Ramos (cell line): Measurements from ENCODE around the gene SSX5.
"Not testable (repeated sequence)": the region's sequence is repeated elsewhere in the genome, so short reads cannot be mapped to it uniquely, and the experiment has no call there.

Experiments
- in situ Hi-C: fragments of 300-500 bp; cut with MboI; formaldehyde crosslinking; loops from one replicate; pipeline ENCODE4 v1.14.3; 2022; ENCODE audit warnings: low sequenced_read_pairs; ENCODE audit not compliant: unreplicated experiment

Gene SSX5

GRCh38 chrX:48196745-48197201 is at the start of gene SSX5:
TSS of gene SSX5 (minus strand) at chrX:48196795. CDS start at chrX:48195358, 1,437 bp downstream.
- in situ Hi-C loops: no loop called here

- in situ Hi-C loops: not testable (repeated sequence)
These were observed 27.6 kb upstream of the SSX5 start for GRCh38 chrX:48224196-48224595.

- in situ Hi-C loops: not testable (repeated sequence)
These were observed 17.7 kb upstream of the SSX5 start for GRCh38 chrX:48214341-48214740.

GRCh38 chrX:48190024-48190423 is 6.6 kb downstream of the SSX5 start:
- in situ Hi-C loops: not testable (repeated sequence)

GRCh38 chrX:48181882-48182281 is 14.7 kb downstream of the SSX5 start:
- in situ Hi-C loops: not testable (repeated sequence)

- in situ Hi-C loops: no loop called here
These were observed 15.8 kb downstream of the SSX5 start for GRCh38 chrX:48180811-48181210.

GRCh38 chrX:48179691-48180090 is 16.9 kb downstream of the SSX5 start:
- in situ Hi-C loops: no loop called here

GRCh38 chrX:48166322-48166721 is 30.3 kb downstream of the SSX5 start:
- in situ Hi-C loops: not testable (repeated sequence)

- in situ Hi-C loops: no loop called here
These were observed 31.4 kb downstream of the SSX5 start for GRCh38 chrX:48165241-48165640.

- in situ Hi-C loops: no loop called here
These were observed 40.6 kb downstream of the SSX5 start for GRCh38 chrX:48156014-48156413.

GRCh38 chrX:48154796-48155195 is 41.8 kb downstream of the SSX5 start:
- in situ Hi-C loops: no loop called here

- in situ Hi-C loops: no loop called here
These were observed 42.8 kb downstream of the SSX5 start for GRCh38 chrX:48153769-48154168.

GRCh38 chrX:48142697-48143096 is 53.9 kb downstream of the SSX5 start:
- in situ Hi-C loops: not testable (repeated sequence)

- in situ Hi-C loops: not testable (repeated sequence)
These were observed 54.6 kb downstream of the SSX5 start for GRCh38 chrX:48141810-48142508.

GRCh38 chrX:48139076-48139475 is 57.5 kb downstream of the SSX5 start:
- in situ Hi-C loops: not testable (repeated sequence)
